GM18498 (cell line): ENCODE results near the gene ANXA10.

Experiments used
- ATAC-seq: cut with Tn5 transposase; IDR thresholded peaks from one replicate; pipeline ENCODE4 v1.9.1; 2021; ENCODE audit warnings: mild to moderate bottlenecking, moderate library complexity; ENCODE audit not compliant: unreplicated experiment

The ANXA10 gene

DNA sequence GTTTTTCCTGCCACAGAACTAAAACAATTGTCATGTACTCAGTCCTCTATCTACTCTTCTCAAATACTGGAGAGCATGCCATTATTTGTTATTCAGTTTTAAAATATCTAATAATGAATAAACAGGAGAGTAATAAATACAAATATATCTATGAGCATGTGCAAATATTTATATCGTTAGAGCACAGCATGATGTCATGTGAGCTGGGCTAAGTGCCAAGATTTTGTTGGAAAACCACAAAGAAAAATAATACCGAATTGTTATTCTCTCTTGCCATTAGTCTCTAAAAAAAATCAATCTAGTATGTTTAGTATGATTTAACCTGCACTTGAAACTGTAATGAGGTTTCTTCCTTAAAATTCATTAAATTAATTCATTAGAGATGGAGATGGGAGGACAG, 129.0 kb downstream of the ANXA10 start:
- no peak for ATAC-seq
